ENCODE data around the gene KBTBD13. TPM values are rescaled to one million over a fixed set of nuclear protein-coding genes. Genes with fewer than 3 reads are reported as not detected.

The KBTBD13 gene
- total RNA-seq, 2 experiments from 2014 or later, result not detected

- intact Hi-C loops (cut with DNase I, micrococcal nuclease), result loop anchor here (5.0 kb wide), 2 partner anchors 51 to 336 kb away; no protein-coding TSS in a partner anchor
- ATAC-seq (no peak), DNase-seq (no peak)
- Mint-ChIP-seq H3K9me3 (ENCODE audit: low read depth) (no peaks in the 10 kb centered on the region), H3K27me3 (peaks cover 2% of the 10 kb centered on the region), H3K36me3 (ENCODE audit: low read depth) (no peaks in the 10 kb centered on the region), H3K4me3 (no peak overlapping the region), H3K27ac (no peak overlapping the region), H3K4me1 (peaks cover 16% of the 10 kb centered on the region)
- CTCF ChIA-PET, result interaction anchor here (0.6 to 1.0 kb wide), 3 partner anchors 8 to 447 kb away, joined by 3 to 4 read pairs (median 3); no protein-coding TSS in a partner anchor
- POLR2A ChIA-PET, result interaction anchor here (0.5 to 1.2 kb wide), 2 partner anchors 253 to 945 kb away, joined by 3 to 6 read pairs; partner anchors contain the start of gene RNU5B-1
These were observed 25.3 kb upstream of the KBTBD13 start for GRCh38 chr15:65051266-65051665.

DNA sequence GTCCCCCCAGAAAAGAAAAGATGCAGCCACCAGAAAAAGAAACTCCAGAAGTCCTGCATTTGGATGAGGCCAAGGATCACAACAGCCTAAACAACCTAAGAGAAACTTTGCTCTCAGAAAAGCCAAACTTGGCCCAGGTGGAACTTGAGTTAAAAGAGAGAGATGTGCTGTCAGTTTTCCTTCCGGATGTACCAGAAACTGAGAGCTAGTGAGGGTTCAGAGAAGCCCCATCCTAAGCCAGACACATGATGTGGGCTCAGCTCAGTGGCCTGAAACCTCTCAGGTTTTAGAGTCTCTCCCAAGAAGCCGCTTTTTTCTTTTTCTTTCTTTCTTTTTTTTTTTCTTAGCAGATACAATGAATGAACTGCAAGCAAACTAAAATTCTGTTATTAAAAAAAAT, 23.6 kb upstream of the KBTBD13 start:
- Mint-ChIP-seq H3K4me1 (peaks cover 16% of the 10 kb centered on the region), H3K27me3 (no peaks in the 10 kb centered on the region), H3K27ac (no peak overlapping the region), H3K4me3 (no peak overlapping the region), H3K9me3 (ENCODE audit: low read depth) (no peaks in the 10 kb centered on the region), H3K36me3 (ENCODE audit: low read depth) (no peaks in the 10 kb centered on the region)
- DNase-seq (no peak), ATAC-seq (no peak)
- ChIA-PET CTCF (interaction anchor here (0.6 to 1.6 kb wide), 4 partner anchors 19 to 266 kb away, joined by 3 to 5 read pairs (median 5); no protein-coding TSS in a partner anchor), POLR2A (interaction anchor here (0.6 kb wide), 1 partner anchor 235 kb away, joined by 7 read pairs; no protein-coding TSS in a partner anchor)
- intact Hi-C loops (cut with DNase I, micrococcal nuclease), result loop anchor here (5.0 kb wide), 2 partner anchors 49 to 334 kb away; no protein-coding TSS in a partner anchor

DNA sequence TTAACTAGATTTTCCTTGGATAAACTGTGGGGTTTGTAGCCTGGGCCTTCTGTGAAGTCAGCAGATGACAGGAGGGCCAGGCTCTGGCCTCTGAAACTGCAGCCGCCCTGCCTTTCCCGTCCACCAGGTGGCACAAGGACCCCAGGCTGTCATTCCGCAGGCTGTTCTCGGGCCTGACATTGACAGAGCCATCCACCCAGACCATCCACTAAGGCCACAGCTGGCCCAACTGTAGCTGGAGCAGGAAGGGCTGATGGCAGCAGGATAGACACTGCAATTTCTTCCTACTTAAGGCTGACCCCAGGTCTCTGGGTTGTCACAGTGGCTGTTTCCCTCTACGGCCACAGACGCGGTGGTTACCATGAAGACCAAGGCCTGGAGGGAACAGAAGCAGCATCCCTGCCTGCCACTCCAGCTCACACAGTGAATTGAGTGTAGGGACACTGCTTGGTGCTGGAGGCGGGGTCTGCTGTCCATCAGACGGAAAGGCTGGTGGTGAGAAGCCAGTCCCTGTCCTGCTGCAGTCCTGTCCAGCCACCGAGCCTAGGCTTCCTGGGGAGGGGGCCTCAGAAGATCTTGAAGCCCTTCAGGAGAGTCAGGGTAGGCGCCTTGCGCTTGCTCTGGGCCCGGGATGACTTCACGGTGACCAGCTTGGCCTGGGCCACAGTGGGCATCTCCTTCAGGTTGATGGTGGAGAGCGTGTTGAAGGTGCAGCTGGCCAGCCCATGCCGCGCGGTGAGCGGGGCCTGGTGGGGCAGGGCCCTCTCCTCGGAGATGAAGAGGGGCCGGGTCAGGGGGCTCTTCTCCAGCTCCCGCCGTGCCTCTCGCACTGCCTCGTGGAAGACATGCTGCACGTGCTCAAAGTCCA, 22.0 kb upstream of the KBTBD13 start:
- Mint-ChIP-seq H3K9me3 (ENCODE audit: low read depth) (no peaks in the 10 kb centered on the region), H3K27me3 (no peaks in the 10 kb centered on the region), H3K27ac (no peak overlapping the region), H3K4me3 (no peak overlapping the region), H3K4me1 (peaks cover 10% of the 10 kb centered on the region), H3K36me3 (ENCODE audit: low read depth) (no peaks in the 10 kb centered on the region)
- intact Hi-C loops (cut with DNase I, micrococcal nuclease), result loop anchor here (1.0 to 5.0 kb wide), 8 partner anchors 24 to 333 kb away; partner anchors contain the start of genes RNU5A-1 (in 1 of the 2) and RNU5B-1 (in 1 of the 2)
- CTCF ChIA-PET, result interaction anchor here (0.5 to 2.0 kb wide), 16 partner anchors 8 to 1848 kb away, joined by 3 to 8 read pairs (median 4); no protein-coding TSS in a partner anchor
- DNase-seq (peak; percentile 79), ATAC-seq (peak; percentile 57)
- POLR2A ChIA-PET, result interaction anchor here (0.6 kb wide), 1 partner anchor 41 kb away, joined by 6 read pairs; no protein-coding TSS in a partner anchor

GRCh38 chr15:65055201-65055870, 21.2 kb upstream of the KBTBD13 start:
- Mint-ChIP-seq H3K9me3 (ENCODE audit: low read depth) (no peaks in the 10 kb centered on the region), H3K27me3 (no peaks in the 10 kb centered on the region), H3K36me3 (ENCODE audit: low read depth) (no peaks in the 10 kb centered on the region), H3K27ac (no peak overlapping the region), H3K4me3 (no peak overlapping the region), H3K4me1 (peaks cover 2% of the 10 kb centered on the region)
- intact Hi-C loops (cut with DNase I, micrococcal nuclease), result loop anchor here in 1 of 2 experiments (2.0 kb wide), 3 partner anchors 23 to 249 kb away; partner anchors contain the start of genes RNU5A-1 and RNU5B-1
- DNase-seq, result no peak
- ChIA-PET CTCF (interaction anchor here (0.6 to 2.0 kb wide), 16 partner anchors 9 to 1848 kb away, joined by 3 to 8 read pairs (median 5); partner anchors contain the start of gene SLC51B), POLR2A (interaction anchor here (0.6 kb wide), 2 partner anchors 40 to 804 kb away, joined by 3 to 6 read pairs; no protein-coding TSS in a partner anchor)
- no peak for ATAC-seq

- Mint-ChIP-seq H3K4me1 (no peaks in the 10 kb centered on the region), H3K27me3 (no peaks in the 10 kb centered on the region), H3K27ac (no peak overlapping the region), H3K4me3 (no peak overlapping the region), H3K36me3 (ENCODE audit: low read depth) (no peaks in the 10 kb centered on the region), H3K9me3 (ENCODE audit: low read depth) (no peaks in the 10 kb centered on the region)
- intact Hi-C loops (cut with DNase I, micrococcal nuclease), result no loop called here
- ATAC-seq (no peak), DNase-seq (no peak)
- POLR2A ChIA-PET, result interaction anchor here (0.6 kb wide), 1 partner anchor 805 kb away, joined by 3 read pairs; no protein-coding TSS in a partner anchor
- CTCF ChIA-PET, result interaction anchor here (0.8 to 2.0 kb wide), 9 partner anchors 12 to 244 kb away, joined by 3 to 5 read pairs (median 5); partner anchors contain the start of gene SLC51B
These were observed 20.4 kb upstream of the KBTBD13 start for GRCh38 chr15:65056106-65056505.

DNA sequence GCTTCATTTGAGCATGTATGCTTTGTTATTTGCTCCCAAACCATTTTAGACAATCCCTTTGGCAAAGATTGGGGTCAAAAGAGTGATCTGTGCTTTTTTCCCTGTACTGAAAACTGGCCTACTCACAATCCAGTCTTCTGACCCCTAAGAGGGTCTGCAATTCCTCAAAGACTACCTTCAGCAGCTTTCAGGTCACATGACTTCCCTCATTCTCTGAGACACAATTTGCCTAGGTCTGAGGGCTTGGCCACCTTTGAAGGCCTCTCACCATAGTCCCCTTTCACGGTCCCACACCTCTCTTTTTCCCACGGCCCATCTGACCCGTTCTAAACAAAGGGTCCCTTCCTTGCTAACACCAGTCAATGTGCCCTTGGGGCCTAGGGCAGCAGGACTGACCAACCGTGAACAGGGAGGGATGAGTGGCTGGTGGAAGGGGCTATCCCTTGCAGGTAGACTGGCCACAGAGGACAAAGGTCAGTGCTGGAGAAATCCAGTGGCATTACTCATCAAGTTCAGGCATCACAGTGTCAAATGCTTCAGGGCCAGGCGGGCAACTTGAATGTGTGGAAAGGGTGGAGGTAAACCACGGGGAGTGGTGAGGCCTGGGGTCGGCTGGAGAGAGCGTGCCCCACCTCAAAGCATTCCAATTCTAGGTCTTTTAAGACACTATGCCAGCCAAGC, 19.5 kb upstream of the KBTBD13 start:
- H3K9me3 Mint-ChIP-seq (ENCODE audit: low read depth), result no peaks in the 10 kb centered on the region
- no peaks in the 10 kb centered on the region for H3K36me3 Mint-ChIP-seq (ENCODE audit: low read depth)
- ATAC-seq, result no peak
- no peaks in the 10 kb centered on the region for H3K4me1 Mint-ChIP-seq
- intact Hi-C loops (cut with DNase I, micrococcal nuclease), result no loop called here
- CTCF ChIA-PET, result interaction anchor here (0.5 to 1.5 kb wide), 4 partner anchors 16 to 1139 kb away, joined by 3 to 5 read pairs (median 3); no protein-coding TSS in a partner anchor
- no peak overlapping the region for H3K27ac Mint-ChIP-seq
- DNase-seq, result no peak
- POLR2A ChIA-PET, result no interaction called here
- H3K4me3 Mint-ChIP-seq, result no peak overlapping the region
- no peaks in the 10 kb centered on the region for H3K27me3 Mint-ChIP-seq

GRCh38 chr15:65057549-65057940, 19.0 kb upstream of the KBTBD13 start:
- H3K27ac Mint-ChIP-seq, result no peak overlapping the region
- H3K27me3 Mint-ChIP-seq, result no peaks in the 10 kb centered on the region
- DNase-seq, result no peak

DNA sequence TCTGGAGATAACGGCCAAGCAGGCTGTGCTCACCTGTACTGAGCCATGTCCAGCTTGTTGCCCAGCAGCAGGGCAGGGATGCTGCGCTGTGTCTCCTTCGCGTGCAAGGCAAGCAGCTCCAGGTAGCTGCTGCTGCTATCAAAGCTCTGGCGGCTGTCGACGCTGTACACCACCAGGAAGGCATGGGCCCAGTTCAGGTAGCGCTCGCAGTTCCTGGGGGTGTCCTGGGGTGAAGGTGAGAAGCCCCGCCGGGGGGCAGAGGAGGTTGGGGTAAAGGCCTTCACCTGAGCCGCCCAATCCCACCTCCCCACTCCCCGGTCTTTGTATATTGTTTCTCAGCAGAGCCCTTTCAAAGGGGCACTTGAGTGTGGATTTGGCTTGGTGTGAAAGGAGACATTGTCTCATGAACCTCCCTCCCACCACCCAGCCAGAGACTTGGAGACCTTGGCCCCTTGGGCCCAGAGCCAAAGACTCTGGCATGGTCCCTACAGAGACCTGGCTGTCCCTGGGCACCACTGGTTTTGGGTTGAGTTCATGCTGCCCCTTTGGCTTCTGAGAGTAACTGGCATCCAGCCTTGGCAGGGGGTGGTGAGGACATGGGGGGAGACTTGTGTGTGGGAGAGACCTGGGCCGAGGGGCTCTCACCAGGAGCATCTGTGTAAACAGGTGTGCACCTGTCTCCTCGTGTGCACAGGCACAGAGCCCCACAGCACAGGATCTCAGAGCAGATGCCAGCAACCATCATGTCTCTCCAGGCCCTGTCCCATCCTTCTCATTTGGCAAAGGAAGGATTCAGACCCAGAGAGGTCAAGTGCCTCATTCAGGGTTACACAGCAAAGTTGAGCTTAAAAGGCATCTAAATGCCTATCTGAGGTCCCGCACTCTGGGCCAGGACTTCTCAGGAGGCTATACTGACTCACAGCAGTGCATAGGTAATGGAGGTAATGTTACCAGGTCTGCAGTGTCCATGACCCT, 17.9 kb upstream of the KBTBD13 start:
- Mint-ChIP-seq H3K9me3 (ENCODE audit: low read depth) (no peaks in the 10 kb centered on the region), H3K36me3 (ENCODE audit: low read depth) (no peaks in the 10 kb centered on the region), H3K27ac (no peak overlapping the region), H3K4me1 (no peaks in the 10 kb centered on the region), H3K4me3 (no peak overlapping the region), H3K27me3 (no peaks in the 10 kb centered on the region)
- DNase-seq (no peak), ATAC-seq (no peak)
- ChIA-PET POLR2A (no interaction called here), CTCF (interaction anchor here (0.7 to 1.3 kb wide), 3 partner anchors 11 to 118 kb away, joined by 3 read pairs; no protein-coding TSS in a partner anchor)
- intact Hi-C loops (cut with DNase I, micrococcal nuclease), result no loop called here

More at GRCh38 chr15:65057549-65057940, 19.0 kb upstream of the KBTBD13 start:
- CTCF ChIA-PET, result interaction anchor here (0.5 kb wide), 1 partner anchor 1139 kb away, joined by 3 read pairs; no protein-coding TSS in a partner anchor
- intact Hi-C loops (cut with DNase I, micrococcal nuclease), result no loop called here
- POLR2A ChIA-PET, result no interaction called here
- Mint-ChIP-seq H3K4me1 (no peaks in the 10 kb centered on the region), H3K9me3 (ENCODE audit: low read depth) (no peaks in the 10 kb centered on the region), H3K4me3 (no peak overlapping the region), H3K36me3 (ENCODE audit: low read depth) (no peaks in the 10 kb centered on the region)
- no peak for ATAC-seq

DNA sequence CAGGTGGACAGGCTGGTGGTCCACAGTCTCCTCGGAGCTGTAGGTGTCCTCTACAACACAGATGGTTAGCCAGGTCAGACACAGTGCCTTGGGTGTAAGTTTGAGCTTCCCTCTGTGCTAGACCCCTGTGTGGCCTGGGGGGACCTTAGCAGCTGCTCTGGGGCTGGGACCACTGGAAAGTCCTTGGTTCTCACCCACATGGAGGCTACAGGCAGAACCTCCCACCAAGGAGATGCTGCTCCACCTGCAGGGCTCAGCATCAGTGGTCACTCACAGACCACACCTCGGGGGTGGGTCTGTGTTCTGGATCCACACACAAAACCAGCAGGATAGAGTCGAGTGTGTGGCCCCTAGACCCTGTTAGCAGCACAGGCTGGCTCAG, 17.2 kb upstream of the KBTBD13 start:
- no peaks in the 10 kb centered on the region for H3K36me3 Mint-ChIP-seq (ENCODE audit: low read depth)
- no peak overlapping the region for H3K27ac Mint-ChIP-seq
- ATAC-seq, result no peak
- intact Hi-C loops (cut with DNase I, micrococcal nuclease), result no loop called here
- no peaks in the 10 kb centered on the region for H3K27me3 Mint-ChIP-seq
- no peak overlapping the region for H3K4me3 Mint-ChIP-seq
- DNase-seq, result no peak
- no peaks in the 10 kb centered on the region for H3K9me3 Mint-ChIP-seq (ENCODE audit: low read depth)
- H3K4me1 Mint-ChIP-seq, result no peaks in the 10 kb centered on the region
- ChIA-PET POLR2A (no interaction called here), CTCF (interaction anchor here (0.7 to 1.3 kb wide), 3 partner anchors 10 to 119 kb away, joined by 3 read pairs; no protein-coding TSS in a partner anchor)
